Upper lobe of left lung (tissue), 6 donors: Measurements from ENCODE around the gene DHX57. TPM values are rescaled to one million over a fixed set of nuclear protein-coding genes. Genes with fewer than 3 reads are reported as not detected.

Experiments used
- ATAC-seq, 2 donors: fragments of 200-7000 bp; cut with Tn5 transposase; one replicate each; pipeline ENCODE4 v1.9.1; 2022; ENCODE audit warnings: mild to moderate bottlenecking in 2 of 2, moderate library complexity in 2 of 2; ENCODE audit not compliant: low FRiP score in 2 of 2
- DNase-seq, 2 donors: peaks; one replicate each; pipeline ENCODE4 v3.0.0-alpha.2; 2019 to 2020
- H3K27ac ChIP-seq, 4 donors: fragments of 200-600 bp; sonication (generic); one replicate each; pipeline ENCODE4 v1.5.1; 2016 to 2019
- H3K27me3 ChIP-seq, 4 donors: fragments of 200-600 bp; sonication (generic); one replicate each; pipeline ENCODE4 v1.5.1; 2017 to 2019
- H3K36me3 ChIP-seq, 4 donors: fragments of 200-600 bp; sonication (generic); one replicate each; pipeline ENCODE4 v1.5.1; 2016 to 2019
- H3K4me1 ChIP-seq, 4 donors: fragments of 200-600 bp; sonication (generic); one replicate each; pipeline ENCODE4 v1.5.1; 2018 to 2019
- H3K4me3 ChIP-seq, 4 donors: fragments of 200-600 bp; sonication (generic); one replicate each; pipeline ENCODE4 v1.5.1; 2017 to 2019; ENCODE audit warnings: mild to moderate bottlenecking in 2 of 4, moderate library complexity in 1 of 4
- H3K9me3 ChIP-seq, 4 donors: fragments of 200-600 bp; sonication (generic); one replicate each; pipeline ENCODE4 v1.5.1; 2018 to 2019
- EP300 ChIP-seq, 4 donors: sonication (generic); formaldehyde crosslinking; IDR thresholded peaks; one replicate each; pipeline ENCODE4 v1.5.1; 2017; ENCODE audit warnings: antibody characterized with exemption in 4 of 4, control low read depth in 2 of 4
- POLR2A ChIP-seq, 4 donors: fragments of 450-650 bp; IDR thresholded peaks; one replicate each; pipeline ENCODE4 v1.5.1; 2016 to 2017; ENCODE audit warnings: antibody characterized with exemption in 4 of 4, mild to moderate bottlenecking in 2 of 4
- POLR2AphosphoS5 ChIP-seq, 2 donors: sonication (generic); formaldehyde crosslinking; IDR thresholded peaks; one replicate each; pipeline ENCODE4 v1.5.1; 2017; ENCODE audit warnings: antibody characterized with exemption in 2 of 2
- WGBS, 2 donors: methylation state at CpG; one replicate each; pipeline ENCODE4 v1.1.5; 2017 to 2018; 5-methylcytosine and 5-hydroxymethylcytosine counted together
- total RNA-seq, 6 donors: library from RNA; depleted of rRNA in 4 of 6; stranded (reverse); fragments of >200 nt in 4 of 6; gene quantifications; one replicate each; pipeline versions ENCODE4 v1.1.0 to v1.2.1, GENCODE V29; 2016 to 2021
- TF ChIP-seq, protein P1 (sequence below), 6 experiments: fragments of 450-650 bp in 4 of 6; fragments of 200-600 bp in 2 of 6; sonication (generic) in 2 of 6; IDR thresholded peaks; one replicate each; pipeline ENCODE4 v1.5.1; 2016 to 2019; ENCODE audit warnings: antibody characterized with exemption in 6 of 6
- donor health status: DM: no; HTN: no; CAD: no; lungs with moderate emphysema.
- donor health status: DM: no; HTN: yes; CAD: no; lungs with severe emphysema.

The DHX57 gene
- total RNA-seq, 6 donors from 2014 or later = 8.0 to 45.1 (median 15.3) TPM

DNA sequence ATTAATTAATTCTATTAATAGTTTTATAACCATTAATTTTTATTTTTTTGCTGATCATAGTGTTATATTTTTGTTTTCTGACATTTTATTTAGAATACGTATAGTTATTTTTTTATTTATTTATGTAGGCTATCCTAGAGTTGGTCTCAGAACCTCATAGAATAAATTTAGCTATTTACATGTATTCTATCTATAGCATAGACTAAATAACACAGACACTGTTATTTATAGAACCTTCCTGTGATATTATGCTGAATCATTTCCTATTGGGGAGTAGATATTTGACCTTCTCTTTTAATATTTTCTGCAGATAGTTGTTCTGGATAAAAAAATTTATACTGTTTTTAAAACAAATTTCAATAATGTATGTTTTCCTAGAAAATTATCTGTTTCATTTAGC lies 34.1 kb upstream of the DHX57 start:
- H3K9me3 ChIP-seq = no peaks in the 10 kb centered on the region

DNA sequence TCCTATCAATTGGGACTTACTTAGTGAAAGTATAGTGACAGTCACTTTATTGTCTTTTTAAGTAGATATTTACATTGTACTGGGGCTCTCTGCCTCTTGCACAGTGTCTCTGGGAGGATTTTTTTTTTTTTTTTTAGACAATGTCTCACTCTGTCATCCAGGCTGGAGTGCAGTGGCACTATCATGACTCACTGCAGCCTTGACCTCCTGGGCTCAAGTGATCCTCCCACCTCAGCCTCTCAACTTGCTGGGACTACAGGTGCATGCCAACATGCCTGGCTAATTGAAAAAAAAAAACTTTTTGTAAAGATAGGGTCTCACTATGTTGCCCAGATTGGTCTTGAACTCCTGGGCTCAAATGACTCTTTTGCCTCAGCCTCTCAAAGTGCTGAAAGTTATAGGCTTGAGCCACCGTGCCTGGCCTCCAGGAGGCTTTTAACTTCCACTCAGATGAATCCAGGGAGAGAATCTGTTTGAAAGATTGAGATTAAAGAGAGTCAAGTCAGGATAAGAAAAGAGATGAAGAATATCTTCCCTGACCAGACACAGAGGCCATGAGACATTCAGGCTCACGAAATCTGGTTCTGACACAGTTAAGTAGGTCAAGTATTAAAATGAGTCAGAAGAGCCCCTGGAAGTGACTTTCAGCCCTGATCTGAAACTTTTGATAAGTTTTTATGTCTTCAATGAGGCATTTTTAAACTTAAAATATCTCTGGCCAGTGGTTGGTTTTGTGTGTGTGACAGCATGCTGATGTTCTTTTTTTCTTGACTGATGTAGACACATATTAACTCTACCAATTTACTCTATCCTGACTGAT lies 32.2 kb upstream of the DHX57 start:
- DNase-seq (no peak), ATAC-seq (no peak)
- no peaks in the 10 kb centered on the region for H3K4me1 ChIP-seq
- WGBS, 2 donors = 83 to 84% methylated on average over 2 of the region's 2 CpGs
- no peak overlapping the region for H3K27ac ChIP-seq
- no peaks in the 10 kb centered on the region for H3K27me3 ChIP-seq
- no peak overlapping the region for H3K4me3 ChIP-seq
- TF ChIP-seq POLR2AphosphoS5 (IDR thresholded peaks at IDR 0.05) (no peak), EP300 (IDR thresholded peaks at IDR 0.05) (no peak), POLR2A (IDR thresholded peaks at IDR 0.05) (no peak)
- TF ChIP-seq, protein P1, sequence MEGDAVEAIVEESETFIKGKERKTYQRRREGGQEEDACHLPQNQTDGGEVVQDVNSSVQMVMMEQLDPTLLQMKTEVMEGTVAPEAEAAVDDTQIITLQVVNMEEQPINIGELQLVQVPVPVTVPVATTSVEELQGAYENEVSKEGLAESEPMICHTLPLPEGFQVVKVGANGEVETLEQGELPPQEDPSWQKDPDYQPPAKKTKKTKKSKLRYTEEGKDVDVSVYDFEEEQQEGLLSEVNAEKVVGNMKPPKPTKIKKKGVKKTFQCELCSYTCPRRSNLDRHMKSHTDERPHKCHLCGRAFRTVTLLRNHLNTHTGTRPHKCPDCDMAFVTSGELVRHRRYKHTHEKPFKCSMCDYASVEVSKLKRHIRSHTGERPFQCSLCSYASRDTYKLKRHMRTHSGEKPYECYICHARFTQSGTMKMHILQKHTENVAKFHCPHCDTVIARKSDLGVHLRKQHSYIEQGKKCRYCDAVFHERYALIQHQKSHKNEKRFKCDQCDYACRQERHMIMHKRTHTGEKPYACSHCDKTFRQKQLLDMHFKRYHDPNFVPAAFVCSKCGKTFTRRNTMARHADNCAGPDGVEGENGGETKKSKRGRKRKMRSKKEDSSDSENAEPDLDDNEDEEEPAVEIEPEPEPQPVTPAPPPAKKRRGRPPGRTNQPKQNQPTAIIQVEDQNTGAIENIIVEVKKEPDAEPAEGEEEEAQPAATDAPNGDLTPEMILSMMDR (IDR thresholded peaks at IDR 0.05) = no peak
- H3K9me3 ChIP-seq = no peaks in the 10 kb centered on the region
- H3K36me3 ChIP-seq = no peaks in the 10 kb centered on the region

More for the DNA sequence above, 34.1 kb upstream of the DHX57 start:
- TF ChIP-seq EP300 (IDR thresholded peaks at IDR 0.05) = no peak
- no peak for TF ChIP-seq POLR2A (IDR thresholded peaks at IDR 0.05)
- no peak for TF ChIP-seq POLR2AphosphoS5 (IDR thresholded peaks at IDR 0.05)
- TF ChIP-seq, protein P1 (IDR thresholded peaks at IDR 0.05) = no peak
- ATAC-seq = no peak
- Histone ChIP-seq H3K27me3 (no peaks in the 10 kb centered on the region), H3K36me3 (no peaks in the 10 kb centered on the region), H3K4me3 (no peak overlapping the region), H3K4me1 (no peaks in the 10 kb centered on the region), H3K27ac (no peak overlapping the region)
- 91 to 93% methylated on average over 1 of the region's 1 CpG for WGBS, 2 donors
- DNase-seq = no peak

DNA sequence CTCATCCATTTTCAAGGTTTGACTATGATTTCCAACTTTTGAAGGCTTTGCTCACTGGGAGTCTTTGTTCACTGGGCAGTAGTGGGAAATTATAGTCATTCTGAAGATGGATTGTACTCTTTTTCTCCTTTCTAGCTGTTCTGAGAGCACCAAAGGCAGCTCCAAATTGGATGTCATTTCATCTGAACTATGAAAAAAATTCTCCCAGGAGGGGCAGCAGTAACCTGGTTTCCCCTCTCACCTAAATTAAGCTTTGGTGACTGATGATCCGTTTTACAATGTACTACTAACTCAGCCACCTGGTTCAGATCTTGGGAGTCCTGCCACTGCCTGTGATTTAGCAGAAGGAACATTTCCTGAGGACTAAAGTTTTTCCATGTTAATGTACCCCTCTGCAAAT lies 31.5 kb upstream of the DHX57 start:
- DNase-seq (no peak), ATAC-seq (no peak)
- 76 to 87% methylated on average over 1 of the region's 1 CpG for WGBS, 2 donors
- H3K27ac ChIP-seq = no peak overlapping the region
- H3K4me1 ChIP-seq = no peaks in the 10 kb centered on the region
- H3K4me3 ChIP-seq = no peak overlapping the region
- H3K36me3 ChIP-seq = no peaks in the 10 kb centered on the region
- H3K9me3 ChIP-seq = no peaks in the 10 kb centered on the region
- TF ChIP-seq, protein P1 (IDR thresholded peaks at IDR 0.05) = no peak
- TF ChIP-seq POLR2AphosphoS5 (IDR thresholded peaks at IDR 0.05) (no peak), EP300 (IDR thresholded peaks at IDR 0.05) (no peak), POLR2A (IDR thresholded peaks at IDR 0.05) (no peak)
- H3K27me3 ChIP-seq = no peaks in the 10 kb centered on the region

DNA sequence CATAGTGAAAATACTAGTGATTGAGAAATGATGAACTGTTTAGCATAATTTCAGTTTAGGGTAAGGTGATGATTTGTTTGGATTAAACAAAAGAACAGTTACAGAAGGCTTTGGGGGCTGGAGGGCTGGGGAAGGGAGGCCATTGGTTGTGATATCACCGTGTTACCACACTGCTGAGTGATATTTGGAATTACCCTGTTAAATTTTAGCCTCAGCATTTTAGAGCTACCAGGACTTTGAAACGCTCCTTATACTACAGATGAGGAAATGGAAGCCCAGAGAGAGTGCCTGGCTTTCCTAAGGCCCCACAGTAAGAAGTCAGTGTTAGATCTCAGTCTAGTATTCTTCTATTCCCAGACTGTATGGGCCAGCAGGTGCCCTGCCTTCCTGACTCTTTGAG lies 29.5 kb upstream of the DHX57 start:
- Histone ChIP-seq H3K4me1 (no peaks in the 10 kb centered on the region), H3K27ac (no peak overlapping the region), H3K27me3 (no peaks in the 10 kb centered on the region), H3K36me3 (no peaks in the 10 kb centered on the region), H3K4me3 (no peak overlapping the region), H3K9me3 (no peaks in the 10 kb centered on the region)
- 89 to 94% methylated on average over 2 of the region's 2 CpGs for WGBS, 2 donors
- ATAC-seq (no peak), DNase-seq (no peak)
- no peak for TF ChIP-seq POLR2AphosphoS5 (IDR thresholded peaks at IDR 0.05)
- TF ChIP-seq POLR2A (IDR thresholded peaks at IDR 0.05) = no peak
- TF ChIP-seq, protein P1 (IDR thresholded peaks at IDR 0.05) = no peak
- TF ChIP-seq EP300 (IDR thresholded peaks at IDR 0.05) = no peak

DNA sequence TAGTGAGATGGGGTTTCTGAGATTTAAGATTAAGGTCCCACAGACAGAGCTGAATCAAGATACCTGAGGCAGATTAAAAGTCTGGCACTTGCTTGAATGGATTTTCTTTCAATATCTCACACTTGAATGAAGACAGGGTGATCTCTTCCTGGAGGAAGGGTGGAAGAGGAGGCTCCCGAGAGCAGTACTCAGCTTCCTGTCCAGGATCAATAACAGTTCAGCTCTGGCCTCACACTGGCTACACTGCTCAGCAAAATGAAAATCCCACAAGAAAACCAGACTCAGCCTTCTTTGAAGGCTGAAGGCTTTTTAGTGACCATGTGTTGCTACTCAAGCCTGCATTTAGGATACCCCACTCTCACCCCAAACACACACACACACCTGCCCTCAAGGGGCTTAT lies 25.0 kb upstream of the DHX57 start:
- WGBS, 2 donors = 58 to 64% methylated on average over 1 of the region's 1 CpG
- Histone ChIP-seq H3K9me3 (no peaks in the 10 kb centered on the region), H3K27ac (no peak overlapping the region), H3K36me3 (no peaks in the 10 kb centered on the region), H3K4me3 (no peak overlapping the region), H3K27me3 (no peaks in the 10 kb centered on the region), H3K4me1 (no peaks in the 10 kb centered on the region)
- no peak for DNase-seq
- TF ChIP-seq, protein P1 (IDR thresholded peaks at IDR 0.05) = no peak
- TF ChIP-seq POLR2AphosphoS5 (IDR thresholded peaks at IDR 0.05) (no peak), POLR2A (IDR thresholded peaks at IDR 0.05) (no peak), EP300 (IDR thresholded peaks at IDR 0.05) (no peak)
- ATAC-seq = no peak
